Vagina (tissue), 2 donors: ENCODE data around the gene C1QTNF2. TPM values are rescaled to one million over a fixed set of nuclear protein-coding genes. Genes with fewer than 3 reads are reported as not detected.

ENCODE experiments used
- DNase-seq, 2 donors: peaks; one replicate each; pipeline ENCODE4 v3.0.0-alpha.2; 2017; ENCODE audit errors: extremely low spot score in 2 of 2
- H3K27ac ChIP-seq: fragments of 200-600 bp; sonication (generic); one replicate; pipeline ENCODE4 v1.5.1; 2019
- H3K27me3 ChIP-seq: fragments of 200-600 bp; sonication (generic); one replicate; pipeline ENCODE4 v1.5.1; 2019
- H3K36me3 ChIP-seq, 2 donors: fragments of 200-600 bp; sonication (generic); one replicate each; pipeline ENCODE4 v1.5.1; 2017 to 2019
- H3K4me1 ChIP-seq: fragments of 200-600 bp; sonication (generic); one replicate; pipeline ENCODE4 v1.5.1; 2019
- H3K4me3 ChIP-seq, 2 donors: fragments of 200-600 bp; sonication (generic); 1 replicate in 1 of 2; 2 replicates in 1 of 2; pipeline ENCODE4 v1.5.1; 2016 to 2019
- H3K9me3 ChIP-seq: fragments of 200-600 bp; sonication (generic); one replicate; pipeline ENCODE4 v1.5.1; 2019
- POLR2A ChIP-seq, 2 donors: fragments of 450-650 bp; IDR thresholded peaks; one replicate each; pipeline ENCODE4 v1.6.1; 2017; ENCODE audit warnings: antibody characterized with exemption in 2 of 2, mild to moderate bottlenecking in 2 of 2, moderate library complexity in 2 of 2
- POLR2AphosphoS5 ChIP-seq, 2 donors: sonication (generic); formaldehyde crosslinking; IDR thresholded peaks; one replicate each; pipeline ENCODE4 v1.9.0; 2017; ENCODE audit warnings: antibody characterized with exemption in 2 of 2, mild to moderate bottlenecking in 2 of 2, low read depth in 1 of 2; ENCODE audit not compliant: insufficient read depth in 1 of 2
- intact Hi-C: fragments of 100-400 bp; cut with DNase I; formaldehyde crosslinking; loops from one replicate; pipeline ENCODE4 v1.15.1; 2023
- total RNA-seq: library from RNA; depleted of rRNA; stranded (reverse); fragments of >200 nt; gene quantifications from one replicate; pipeline ENCODE4 v1.2.3, GENCODE V29; 2016
- TF ChIP-seq, protein P1 (sequence below), 3 experiments: fragments of 450-650 bp in 2 of 3; fragments of 200-600 bp in 1 of 3; sonication (generic) in 1 of 3; IDR thresholded peaks; one replicate each; pipeline ENCODE4 v1.5.1; 2017 to 2019; ENCODE audit warnings: antibody characterized with exemption in 3 of 3, mild to moderate bottlenecking in 2 of 3, moderate library complexity in 2 of 3

The C1QTNF2 gene
- 1.7 TPM for total RNA-seq

DNA sequence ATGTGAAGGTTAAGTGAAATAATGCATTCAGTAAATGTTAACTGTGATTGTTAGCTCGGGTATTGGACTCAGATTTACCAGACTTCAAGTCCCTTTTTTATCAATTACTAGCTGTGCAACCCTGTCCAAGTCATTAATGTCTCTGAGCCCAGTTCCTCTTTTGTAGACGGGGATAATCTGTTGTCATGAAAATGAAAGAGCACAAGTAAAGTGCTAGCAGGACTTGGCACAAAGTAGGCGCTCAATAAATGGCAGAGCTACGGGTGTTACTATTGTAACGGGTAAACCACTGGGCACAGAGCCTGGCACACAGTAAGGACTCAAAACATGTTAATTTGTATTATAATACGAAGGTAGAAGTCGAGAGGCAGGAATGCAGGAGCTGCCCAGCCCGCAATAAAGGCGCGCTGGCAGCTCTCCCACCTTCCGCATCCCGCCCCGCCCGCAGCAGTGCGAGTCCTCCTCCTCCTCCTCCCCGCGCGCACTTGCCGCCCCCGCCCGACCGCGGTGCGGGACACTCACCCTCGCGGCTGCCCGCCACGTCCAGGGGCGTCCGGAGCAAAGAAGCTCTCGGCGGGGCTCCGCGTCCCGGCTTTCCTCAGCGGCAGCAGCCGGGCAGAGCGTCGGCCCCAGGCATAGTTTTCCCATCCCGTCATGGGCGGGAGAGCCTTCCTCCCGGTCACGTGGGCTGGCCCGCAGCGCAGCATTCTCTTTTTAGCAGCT, at the start of gene C1QTNF2:
Gene C1QTNF2 (minus strand): TSS at position 637 of the 723 bp plus-strand sequence. CDS start 15,615 bp downstream, outside the sequence.
- no peak for DNase-seq
- intact Hi-C loops, result no loop called here
- peak within 1 kb of the TSS; percentile 60 for H3K27ac ChIP-seq
- H3K4me3 ChIP-seq, result peak within 1 kb of the TSS; percentile 57 to 84
- H3K9me3 ChIP-seq, result no peaks in the 10 kb centered on the region
- peaks cover 13% of the 10 kb centered on the region for H3K4me1 ChIP-seq
- no peaks in the 10 kb centered on the region for H3K27me3 ChIP-seq
- no peaks in the 10 kb centered on the region for H3K36me3 ChIP-seq
- TF ChIP-seq, protein P1, sequence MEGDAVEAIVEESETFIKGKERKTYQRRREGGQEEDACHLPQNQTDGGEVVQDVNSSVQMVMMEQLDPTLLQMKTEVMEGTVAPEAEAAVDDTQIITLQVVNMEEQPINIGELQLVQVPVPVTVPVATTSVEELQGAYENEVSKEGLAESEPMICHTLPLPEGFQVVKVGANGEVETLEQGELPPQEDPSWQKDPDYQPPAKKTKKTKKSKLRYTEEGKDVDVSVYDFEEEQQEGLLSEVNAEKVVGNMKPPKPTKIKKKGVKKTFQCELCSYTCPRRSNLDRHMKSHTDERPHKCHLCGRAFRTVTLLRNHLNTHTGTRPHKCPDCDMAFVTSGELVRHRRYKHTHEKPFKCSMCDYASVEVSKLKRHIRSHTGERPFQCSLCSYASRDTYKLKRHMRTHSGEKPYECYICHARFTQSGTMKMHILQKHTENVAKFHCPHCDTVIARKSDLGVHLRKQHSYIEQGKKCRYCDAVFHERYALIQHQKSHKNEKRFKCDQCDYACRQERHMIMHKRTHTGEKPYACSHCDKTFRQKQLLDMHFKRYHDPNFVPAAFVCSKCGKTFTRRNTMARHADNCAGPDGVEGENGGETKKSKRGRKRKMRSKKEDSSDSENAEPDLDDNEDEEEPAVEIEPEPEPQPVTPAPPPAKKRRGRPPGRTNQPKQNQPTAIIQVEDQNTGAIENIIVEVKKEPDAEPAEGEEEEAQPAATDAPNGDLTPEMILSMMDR (IDR thresholded peaks at IDR 0.05), result no peak
- TF ChIP-seq POLR2AphosphoS5 (IDR thresholded peaks at IDR 0.05; ENCODE audit: insufficient read depth in 1 of 2, low read depth in 1 of 2) (peak in 1 of 2 donors; percentile 79), POLR2A (IDR thresholded peaks at IDR 0.05) (no peak)

GRCh38 chr5:160420331-160420610, 49.8 kb upstream of the C1QTNF2 start:
- no peak overlapping the region for H3K4me3 ChIP-seq
- no peaks in the 10 kb centered on the region for H3K36me3 ChIP-seq
- H3K9me3 ChIP-seq, result no peaks in the 10 kb centered on the region
- intact Hi-C loops, result no loop called here
- TF ChIP-seq, protein P1 (IDR thresholded peaks at IDR 0.05), result no peak
- no peak for TF ChIP-seq POLR2A (IDR thresholded peaks at IDR 0.05)
- TF ChIP-seq POLR2AphosphoS5 (IDR thresholded peaks at IDR 0.05; ENCODE audit: insufficient read depth in 1 of 2, low read depth in 1 of 2), result no peak
- DNase-seq, result no peak
- H3K27ac ChIP-seq, result peak overlapping the region; percentile 96
- no peaks in the 10 kb centered on the region for H3K27me3 ChIP-seq
- peaks cover 41% of the 10 kb centered on the region for H3K4me1 ChIP-seq

DNA sequence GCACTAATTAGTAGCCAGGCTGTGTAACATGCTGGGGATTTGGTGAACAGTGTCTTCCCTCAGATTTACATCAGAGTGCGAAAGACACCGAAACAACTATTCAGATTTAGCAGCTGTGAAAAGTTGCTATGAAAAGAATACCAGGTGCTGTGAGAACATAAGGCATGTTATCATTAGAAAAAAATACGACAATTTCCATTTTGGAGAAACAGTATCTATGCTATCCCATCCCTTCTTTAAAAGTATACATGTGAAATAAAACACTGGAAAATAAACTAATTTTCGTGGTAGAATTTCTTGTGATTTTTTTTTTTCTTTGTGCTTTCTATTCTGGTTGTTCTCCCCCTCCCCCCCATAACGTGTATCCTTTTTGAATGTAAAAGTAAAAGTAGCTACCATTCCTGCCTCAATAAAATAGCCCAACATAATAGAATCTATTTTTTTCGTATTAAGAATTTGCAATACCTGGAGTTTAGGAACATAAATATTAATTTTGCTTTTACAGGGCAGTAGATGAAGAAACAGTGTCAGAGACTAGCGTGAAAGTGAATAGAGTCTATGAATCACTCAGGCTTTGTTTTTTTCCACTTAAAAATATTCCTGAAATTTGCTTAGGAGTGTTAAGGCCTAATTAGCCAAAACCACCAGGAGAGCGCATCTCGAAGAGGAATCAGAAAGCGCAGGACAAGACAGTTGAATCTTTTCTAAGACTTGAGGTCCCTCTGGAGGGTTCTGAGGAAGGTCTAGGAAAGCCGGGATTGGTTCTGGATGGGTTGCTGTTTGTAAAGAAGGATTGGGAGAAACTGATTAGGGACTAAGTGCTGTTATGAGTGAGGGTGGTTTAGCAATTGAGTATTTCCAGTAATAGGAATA, 49.3 kb upstream of the C1QTNF2 start:
- DNase-seq, result no peak
- no peaks in the 10 kb centered on the region for H3K9me3 ChIP-seq
- peaks cover 41% of the 10 kb centered on the region for H3K4me1 ChIP-seq
- intact Hi-C loops, result no loop called here
- no peaks in the 10 kb centered on the region for H3K36me3 ChIP-seq
- H3K27ac ChIP-seq, result peak overlapping the region; percentile 96
- peak overlapping the region; percentile 72 to 95 for H3K4me3 ChIP-seq
- TF ChIP-seq, protein P1 (IDR thresholded peaks at IDR 0.05), result no peak
- TF ChIP-seq POLR2A (IDR thresholded peaks at IDR 0.05) (no peak), POLR2AphosphoS5 (IDR thresholded peaks at IDR 0.05; ENCODE audit: insufficient read depth in 1 of 2, low read depth in 1 of 2) (no peak)
- no peaks in the 10 kb centered on the region for H3K27me3 ChIP-seq

GRCh38 chr5:160418561-160419457, 48.4 kb upstream of the C1QTNF2 start, which contains the start of gene SLU7:
SLU7 (minus strand) TSS chr5:160419081; CDS start chr5:160415294, 3,787 bp downstream.
- TF ChIP-seq, protein P1 (IDR thresholded peaks at IDR 0.05), result no peak
- peak; percentile 95 to 98 for TF ChIP-seq POLR2AphosphoS5 (IDR thresholded peaks at IDR 0.05; ENCODE audit: insufficient read depth in 1 of 2, low read depth in 1 of 2)
- TF ChIP-seq POLR2A (IDR thresholded peaks at IDR 0.05), result peak in 1 of 2 donors; percentile 49
- Histone ChIP-seq H3K4me3 (peak within 1 kb of the TSS; percentile 72 to 95), H3K4me1 (peaks cover 41% of the 10 kb centered on the region), H3K27ac (peak within 1 kb of the TSS; percentile 96), H3K9me3 (no peaks in the 10 kb centered on the region), H3K27me3 (no peaks in the 10 kb centered on the region), H3K36me3 (no peaks in the 10 kb centered on the region)
- intact Hi-C loops, result no loop called here
- DNase-seq, result peak in 1 of 2 donors; percentile 96
